MM.1S (cell line): ENCODE results near the gene AMFR.

Experiments
- DNase-seq: peaks from one replicate; pipeline ENCODE4 v3.0.0-alpha.2; 2015
- H2AFZ ChIP-seq: fragments of 300-600 bp; sonication (generic); 2 replicates; pipeline ENCODE4 v1.6.0; 2016; ENCODE audit warnings: antibody characterized with exemption, low read length
- H3F3A ChIP-seq: fragments of 300-600 bp; sonication (generic); 2 replicates; pipeline ENCODE4 v1.6.1; 2016; ENCODE audit warnings: mild to moderate bottlenecking, antibody characterized with exemption, low read length, moderate library complexity, mixed read lengths; ENCODE audit not compliant: insufficient read depth
- H3K27ac ChIP-seq: fragments of 300-600 bp; sonication (generic); 2 replicates; pipeline ENCODE4 v1.5.1; 2016; ENCODE audit warnings: mild to moderate bottlenecking, low read length
- H3K27me3 ChIP-seq: fragments of 300-600 bp; sonication (generic); replicated peaks from 2 replicates; pipeline ENCODE4 v1.6.0; 2016; ENCODE audit warnings: low read length; ENCODE audit not compliant: insufficient read depth
- H3K36me3 ChIP-seq: fragments of 300-600 bp; sonication (generic); replicated peaks from 2 replicates; pipeline ENCODE4 v1.6.1; 2016; ENCODE audit warnings: mild to moderate bottlenecking, low read length, mixed read lengths; ENCODE audit not compliant: insufficient read depth
- H3K4me1 ChIP-seq: fragments of 300-600 bp; sonication (generic); 2 replicates; pipeline ENCODE4 v1.6.1; 2016; ENCODE audit warnings: low read length, mixed read lengths
- H3K4me2 ChIP-seq: fragments of 300-600 bp; sonication (generic); 2 replicates; pipeline ENCODE4 v1.6.0; 2016; ENCODE audit warnings: low read depth, low read length
- H3K4me3 ChIP-seq: fragments of 300-600 bp; sonication (generic); 2 replicates; pipeline ENCODE4 v1.5.1; 2016; ENCODE audit warnings: low read length, mixed read lengths
- H3K79me2 ChIP-seq: fragments of 300-600 bp; sonication (generic); 2 replicates; pipeline ENCODE4 v1.6.1; 2016; ENCODE audit warnings: mixed run types, low read length, mixed read lengths
- H3K9ac ChIP-seq: fragments of 300-600 bp; sonication (generic); 2 replicates; pipeline ENCODE4 v1.6.1; 2016; ENCODE audit warnings: low read length, mixed read lengths
- H3K9me2 ChIP-seq: fragments of 300-600 bp; sonication (generic); replicated peaks from 2 replicates; pipeline ENCODE4 v1.6.1; 2016; ENCODE audit warnings: mild to moderate bottlenecking, low read length, mixed read lengths; ENCODE audit not compliant: insufficient read depth
- H3K9me3 ChIP-seq: fragments of 300-600 bp; sonication (generic); replicated peaks from 2 replicates; pipeline ENCODE4 v1.6.1; 2016; ENCODE audit warnings: mild to moderate bottlenecking, low read length, mixed read lengths; ENCODE audit not compliant: insufficient read depth
- H4K20me1 ChIP-seq: fragments of 300-600 bp; sonication (generic); 2 replicates; pipeline ENCODE4 v1.6.1; 2016; ENCODE audit warnings: mild to moderate bottlenecking, low read length, moderate library complexity, mixed read lengths; ENCODE audit not compliant: insufficient read depth
- CTCF ChIP-seq: fragments of 300-600 bp; sonication (generic); IDR thresholded peaks from 2 replicates; pipeline ENCODE4 v1.5.1; 2016; ENCODE audit warnings: antibody characterized with exemption, low read length, mixed read lengths
- EZH2 ChIP-seq: fragments of 300-600 bp; sonication (generic); optimal IDR thresholded peaks from 2 replicates; pipeline ENCODE3; 2017; ENCODE audit warnings: low read depth, mild to moderate bottlenecking, antibody characterized with exemption, low read length, mixed read lengths
- EZH2phosphoT487 ChIP-seq: fragments of 300-600 bp; sonication (generic); IDR thresholded peaks from 2 replicates; pipeline ENCODE4 v1.6.1; 2018; ENCODE audit warnings: antibody characterized with exemption, low read length

The AMFR gene

GRCh38 chr16:56370875-56371659 lies 54.3 kb downstream of the AMFR start:
- no peak for TF ChIP-seq EZH2
- TF ChIP-seq EZH2phosphoT487: no peak
- no peak for TF ChIP-seq CTCF
- H3K9me2 ChIP-seq: no peaks in the 10 kb centered on the region
- H3K27ac ChIP-seq: no peak overlapping the region
- H3F3A ChIP-seq: no peaks in the 10 kb centered on the region
- H4K20me1 ChIP-seq: no peaks in the 10 kb centered on the region
- H3K4me2 ChIP-seq: no peak overlapping the region
- H3K9me3 ChIP-seq: no peaks in the 10 kb centered on the region
- H3K4me3 ChIP-seq: no peak overlapping the region
- no peak for DNase-seq
- H3K79me2 ChIP-seq: no peaks in the 10 kb centered on the region
- H3K9ac ChIP-seq: no peak overlapping the region
- no peaks in the 10 kb centered on the region for H3K4me1 ChIP-seq
- H3K27me3 ChIP-seq: no peaks in the 10 kb centered on the region
- no peaks in the 10 kb centered on the region; the same call in none of the 2 replicates for H3K36me3 ChIP-seq
- no peak overlapping the region for H2AFZ ChIP-seq

DNA sequence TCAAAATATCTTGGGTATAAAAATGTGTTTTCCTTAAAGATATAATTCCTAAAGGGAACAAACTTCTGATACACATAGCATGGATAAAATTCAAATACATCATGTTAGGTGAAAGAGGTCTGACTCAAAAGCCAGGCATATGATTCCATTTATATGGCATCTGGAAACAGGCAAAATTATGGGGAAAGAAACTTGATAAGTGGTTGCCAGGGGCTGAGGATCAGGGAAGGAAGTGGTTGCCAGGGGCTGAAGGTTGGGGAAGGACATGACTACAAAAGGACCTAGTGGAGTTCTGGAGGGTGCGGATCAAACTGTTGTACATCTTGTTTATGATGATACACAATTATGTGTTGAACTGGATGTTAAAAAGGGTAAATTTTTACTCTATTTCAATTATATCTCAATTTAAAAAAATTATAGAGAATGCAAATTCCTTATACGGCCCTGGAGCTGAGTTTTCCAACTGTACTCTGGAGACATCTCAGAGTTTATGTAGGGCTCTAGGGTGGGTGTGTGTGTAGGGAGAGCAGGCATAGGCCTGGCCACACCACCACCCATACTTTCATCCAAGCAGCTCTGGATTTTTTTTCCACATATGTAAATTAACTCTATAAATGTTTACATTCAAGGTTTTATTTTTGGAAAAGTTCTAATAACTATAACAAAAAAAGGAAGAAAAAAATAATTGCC lies 55.0 kb downstream of the AMFR start:
- Histone ChIP-seq H3K9ac (no peak overlapping the region), H3K36me3 (no peaks in the 10 kb centered on the region; the same call in none of the 2 replicates), H3K9me2 (no peaks in the 10 kb centered on the region), H3K9me3 (no peaks in the 10 kb centered on the region), H3K4me1 (no peaks in the 10 kb centered on the region), H3K4me3 (no peak overlapping the region), H2AFZ (no peak overlapping the region), H3K27ac (no peak overlapping the region), H3K27me3 (no peaks in the 10 kb centered on the region), H4K20me1 (no peaks in the 10 kb centered on the region), H3K4me2 (no peak overlapping the region), H3K79me2 (no peaks in the 10 kb centered on the region), H3F3A (no peaks in the 10 kb centered on the region)
- TF ChIP-seq CTCF: no peak
- no peak for TF ChIP-seq EZH2
- TF ChIP-seq EZH2phosphoT487: no peak
- no peak for DNase-seq

GRCh38 chr16:56369202-56369601 lies 56.1 kb downstream of the AMFR start:
- H3K79me2 ChIP-seq: no peaks in the 10 kb centered on the region
- H3K4me2 ChIP-seq: no peak overlapping the region
- no peak overlapping the region for H2AFZ ChIP-seq
- H3K4me3 ChIP-seq: no peak overlapping the region
- no peak overlapping the region for H3K9ac ChIP-seq
- no peaks in the 10 kb centered on the region for H4K20me1 ChIP-seq
- TF ChIP-seq CTCF: no peak
- TF ChIP-seq EZH2phosphoT487: no peak
- no peak for TF ChIP-seq EZH2
- no peaks in the 10 kb centered on the region for H3K9me2 ChIP-seq
- H3K9me3 ChIP-seq: no peaks in the 10 kb centered on the region
- no peaks in the 10 kb centered on the region for H3F3A ChIP-seq
- H3K36me3 ChIP-seq: no peaks in the 10 kb centered on the region; the same call in 1 of the 2 replicates
- no peak for DNase-seq
- no peaks in the 10 kb centered on the region for H3K27me3 ChIP-seq
- no peak overlapping the region for H3K27ac ChIP-seq
- H3K4me1 ChIP-seq: no peaks in the 10 kb centered on the region
